WTC11 (cell line): Measurements from ENCODE around the gene TEX44. TPM values are rescaled to one million over a fixed set of nuclear protein-coding genes. Genes with fewer than 3 reads are reported as not detected.

ENCODE experiments used
- ATAC-seq: fragments of 200-7000 bp; cut with Tn5 transposase; 2 replicates; pipeline ENCODE4 v1.10.0; 2021; ENCODE audit warnings: mild to moderate bottlenecking, moderate library complexity
- CTCF ChIA-PET: fragments of 300-600 bp; sonication (Branson Sonifier 250); formaldehyde crosslinking; loops from one replicate; lab custom pipeline; 2021; ENCODE audit warnings: antibody characterized with exemption; lab: Charles Lee
- POLR2A ChIA-PET: fragments of 350-600 bp; sonication (Branson Sonifier 250); formaldehyde crosslinking; loops from one replicate; lab custom pipeline; 2021; ENCODE audit warnings: antibody characterized with exemption; lab: Charles Lee
- DNase-seq: peaks from one replicate; pipeline ENCODE4 v3.0.0; 2021; ENCODE audit warnings: low spot score
- H3K27ac Mint-ChIP-seq: 2 replicates; pipeline ENCODE4 v1.8.0; 2021; ENCODE audit warnings: mixed read lengths
- H3K27me3 Mint-ChIP-seq: 2 replicates; pipeline ENCODE4 v1.8.0; 2021; ENCODE audit warnings: low read depth, mild to moderate bottlenecking, moderate library complexity, mixed read lengths
- H3K36me3 Mint-ChIP-seq: 2 replicates; pipeline ENCODE4 v1.8.0; 2021; ENCODE audit warnings: mixed read lengths
- H3K4me1 Mint-ChIP-seq: 2 replicates; pipeline ENCODE4 v1.8.0; 2022; ENCODE audit warnings: mixed read lengths
- H3K4me3 Mint-ChIP-seq: 2 replicates; pipeline ENCODE4 v1.8.0; 2021; ENCODE audit warnings: mild to moderate bottlenecking, moderate library complexity, mixed read lengths
- H3K9me3 Mint-ChIP-seq: 2 replicates; pipeline ENCODE4 v1.8.0; 2021; ENCODE audit warnings: mixed read lengths
- CREB1 ChIP-seq: sonication (generic); formaldehyde crosslinking; IDR thresholded peaks from 2 replicates; pipeline ENCODE4 v1.8.0; 2023; ENCODE audit warnings: mild to moderate bottlenecking, missing genetic modification reagents
- CTCF ChIP-seq: fragments of 200-600 bp; IDR thresholded peaks from 2 replicates; pipeline ENCODE4 v1.8.0; 2022; ENCODE audit warnings: antibody characterized with exemption
- E2F5 ChIP-seq: sonication (generic); formaldehyde crosslinking; IDR thresholded peaks from 2 replicates; pipeline ENCODE4 v1.8.1; 2022; ENCODE audit warnings: mild to moderate bottlenecking, moderate library complexity, missing genetic modification reagents
- FOXK1 ChIP-seq: sonication (generic); formaldehyde crosslinking; IDR thresholded peaks from 2 replicates; pipeline ENCODE4 v1.8.0; 2022; ENCODE audit warnings: mild to moderate bottlenecking, moderate library complexity, missing genetic modification reagents
- FOXP4 ChIP-seq: sonication (generic); formaldehyde crosslinking; IDR thresholded peaks from 2 replicates; pipeline ENCODE4 v1.8.0; 2022; ENCODE audit warnings: mild to moderate bottlenecking, missing genetic modification reagents
- HMGXB4 ChIP-seq: sonication (generic); formaldehyde crosslinking; IDR thresholded peaks from 2 replicates; pipeline ENCODE4 v1.8.1; 2023; ENCODE audit warnings: mild to moderate bottlenecking, moderate library complexity, missing genetic modification reagents
- JUN ChIP-seq: sonication (generic); formaldehyde crosslinking; IDR thresholded peaks from 2 replicates; pipeline ENCODE4 v1.8.0; 2023; ENCODE audit warnings: mild to moderate bottlenecking, missing genetic modification reagents
- NR2C2 ChIP-seq: sonication (generic); formaldehyde crosslinking; IDR thresholded peaks from 2 replicates; pipeline ENCODE4 v1.8.0; 2022; ENCODE audit warnings: mild to moderate bottlenecking, missing genetic modification reagents
- PRDM15 ChIP-seq: sonication (generic); formaldehyde crosslinking; IDR thresholded peaks from 2 replicates; pipeline ENCODE4 v1.8.0; 2022; ENCODE audit warnings: missing genetic modification reagents
- PRRX2 ChIP-seq: fragments of 250-450 bp; sonication (Bioruptor Pico); IDR thresholded peaks from 2 replicates; pipeline ENCODE4 v1.8.0; 2021; ENCODE audit warnings: mild to moderate bottlenecking
- ZBTB21 ChIP-seq: sonication (generic); formaldehyde crosslinking; IDR thresholded peaks from 2 replicates; pipeline ENCODE4 v1.8.1; 2023; ENCODE audit warnings: mild to moderate bottlenecking, missing genetic modification reagents, borderline replicate concordance
- ZNF121 ChIP-seq: sonication (generic); formaldehyde crosslinking; IDR thresholded peaks from 2 replicates; pipeline ENCODE4 v1.8.0; 2023; ENCODE audit warnings: missing genetic modification reagents
- ZNF219 ChIP-seq: sonication (generic); formaldehyde crosslinking; IDR thresholded peaks from 2 replicates; pipeline ENCODE4 v1.8.0; 2023; ENCODE audit warnings: missing genetic modification reagents, mild to moderate bottlenecking, borderline replicate concordance
- ZNF263 ChIP-seq: sonication (generic); formaldehyde crosslinking; IDR thresholded peaks from 2 replicates; pipeline ENCODE4 v1.8.1; 2022; ENCODE audit warnings: low read depth, mild to moderate bottlenecking, moderate library complexity, missing genetic modification reagents
- ZNF423 ChIP-seq: fragments of 250-450 bp; sonication (Bioruptor Pico); IDR thresholded peaks from 2 replicates; pipeline ENCODE4 v2.1.2; 2022; ENCODE audit warnings: mild to moderate bottlenecking, moderate library complexity
- total RNA-seq: library from RNA; stranded (reverse); gene quantifications from 3 replicates; pipeline ENCODE4 v1.2.3, GENCODE V29; 2021
- TF ChIP-seq, protein P1 (sequence below): fragments of 250-450 bp; sonication (Bioruptor Pico); IDR thresholded peaks from 2 replicates; pipeline ENCODE4 v1.9.0; 2021; ENCODE audit warnings: moderate library complexity, mild to moderate bottlenecking, inconsistent platforms, borderline replicate concordance
- TF ChIP-seq, protein P2 (sequence below): sonication (generic); formaldehyde crosslinking; IDR thresholded peaks from 2 replicates; pipeline ENCODE4 v1.8.0; 2023; ENCODE audit warnings: missing genetic modification reagents
- TF ChIP-seq, protein P3 (sequence below): sonication (generic); formaldehyde crosslinking; IDR thresholded peaks from 2 replicates; pipeline ENCODE4 v1.8.1; 2023; ENCODE audit warnings: mild to moderate bottlenecking, missing genetic modification reagents, moderate library complexity

TEX44 gene
- total RNA-seq, 1 experiment from 2014 or later = not detected

DNA sequence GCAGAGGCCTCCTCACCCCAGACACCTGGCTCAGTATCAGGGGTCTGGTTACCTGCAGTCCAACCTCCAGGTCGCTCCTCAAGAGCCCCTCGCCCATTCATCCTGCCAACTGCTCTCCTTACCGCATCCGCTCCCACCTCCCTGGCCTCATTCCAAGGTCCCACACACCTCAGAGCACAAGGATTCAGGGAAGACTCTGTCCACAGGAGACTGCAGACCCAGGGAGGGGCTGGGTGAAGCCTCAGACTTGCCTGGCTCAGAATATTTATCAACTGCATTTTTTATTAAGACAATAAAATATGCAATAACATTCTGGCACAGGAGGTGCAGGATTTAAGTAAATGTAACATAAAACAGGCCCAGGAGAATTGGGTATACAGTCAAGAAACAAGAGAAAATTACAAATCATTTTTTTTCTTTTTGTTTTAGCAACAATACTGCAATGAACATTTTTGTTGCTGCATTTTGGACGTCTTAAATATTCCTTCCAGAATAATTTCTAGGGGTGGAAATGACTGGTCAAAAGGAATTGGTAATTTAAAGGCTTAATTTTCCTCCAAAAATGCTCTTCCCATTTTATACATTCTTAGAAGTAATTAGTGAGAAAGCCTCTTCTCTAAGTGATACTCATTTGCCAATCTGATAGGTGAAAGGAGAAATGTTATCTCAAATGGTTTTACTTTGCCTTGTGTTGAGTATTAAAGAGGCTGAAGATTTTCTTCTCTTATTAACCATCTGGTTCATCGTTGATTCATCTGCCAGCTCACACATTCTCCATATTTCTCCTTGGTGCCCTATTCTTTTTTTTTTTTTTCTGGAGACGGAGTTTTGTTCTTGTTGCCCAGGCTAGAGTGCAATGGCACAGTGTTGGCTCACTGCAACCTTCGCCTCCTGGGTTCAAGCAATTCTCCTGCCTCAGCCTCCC lies 42.5 kb downstream of the TEX44 start (continued):
- TF ChIP-seq E2F5 (CRISPR knock-in tag) = no peak
- no peak for TF ChIP-seq FOXK1 (CRISPR knock-in tag)
- no peak for TF ChIP-seq ZNF219 (CRISPR knock-in tag)
- no peak for TF ChIP-seq JUN (CRISPR knock-in tag)
- TF ChIP-seq, protein P1, sequence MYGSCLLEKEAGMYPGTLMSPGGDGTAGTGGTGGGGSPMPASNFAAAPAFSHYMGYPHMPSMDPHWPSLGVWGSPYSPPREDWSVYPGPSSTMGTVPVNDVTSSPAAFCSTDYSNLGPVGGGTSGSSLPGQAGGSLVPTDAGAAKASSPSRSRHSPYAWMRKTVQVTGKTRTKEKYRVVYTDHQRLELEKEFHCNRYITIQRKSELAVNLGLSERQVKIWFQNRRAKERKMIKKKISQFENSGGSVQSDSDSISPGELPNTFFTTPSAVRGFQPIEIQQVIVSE (CRISPR knock-in tag) = no peak
- TF ChIP-seq, protein P2, sequence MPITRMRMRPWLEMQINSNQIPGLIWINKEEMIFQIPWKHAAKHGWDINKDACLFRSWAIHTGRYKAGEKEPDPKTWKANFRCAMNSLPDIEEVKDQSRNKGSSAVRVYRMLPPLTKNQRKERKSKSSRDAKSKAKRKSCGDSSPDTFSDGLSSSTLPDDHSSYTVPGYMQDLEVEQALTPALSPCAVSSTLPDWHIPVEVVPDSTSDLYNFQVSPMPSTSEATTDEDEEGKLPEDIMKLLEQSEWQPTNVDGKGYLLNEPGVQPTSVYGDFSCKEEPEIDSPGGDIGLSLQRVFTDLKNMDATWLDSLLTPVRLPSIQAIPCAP (CRISPR knock-in tag) = no peak
- TF ChIP-seq PRDM15 = no peak
- no peak for TF ChIP-seq ZNF423 (CRISPR knock-in tag)
- TF ChIP-seq ZNF263 = no peak
- no peak for TF ChIP-seq HMGXB4 (CRISPR knock-in tag)
- TF ChIP-seq CTCF = no peak
- no peak for TF ChIP-seq CREB1
- TF ChIP-seq ZBTB21 = no peak
- TF ChIP-seq PRRX2 (CRISPR knock-in tag) = no peak
- TF ChIP-seq, all 79 proteins: peak for 0

GRCh38 chr2:231640241-231640640 lies 47.6 kb downstream of the TEX44 start:
- H3K27me3 Mint-ChIP-seq = 0 out of 2 replicates have a peak, but pooled peaks cover 3% of the 10 kb centered on the region
- ATAC-seq = no peak
- peaks cover 15% of the 10 kb centered on the region for H3K4me1 Mint-ChIP-seq
- DNase-seq = no peak
- no peak overlapping the region for H3K27ac Mint-ChIP-seq
- POLR2A ChIA-PET = no interaction called here
- no peak overlapping the region for H3K4me3 Mint-ChIP-seq
- CTCF ChIA-PET = no interaction called here
- no peaks in the 10 kb centered on the region for H3K9me3 Mint-ChIP-seq
- H3K36me3 Mint-ChIP-seq = no peaks in the 10 kb centered on the region
- no peak for TF ChIP-seq NR2C2 (CRISPR knock-in tag)
- no peak for TF ChIP-seq E2F5 (CRISPR knock-in tag)
- TF ChIP-seq ZNF263 = no peak
- no peak for TF ChIP-seq FOXP4 (CRISPR knock-in tag)
- no peak for TF ChIP-seq ZBTB21
- TF ChIP-seq, protein P3, sequence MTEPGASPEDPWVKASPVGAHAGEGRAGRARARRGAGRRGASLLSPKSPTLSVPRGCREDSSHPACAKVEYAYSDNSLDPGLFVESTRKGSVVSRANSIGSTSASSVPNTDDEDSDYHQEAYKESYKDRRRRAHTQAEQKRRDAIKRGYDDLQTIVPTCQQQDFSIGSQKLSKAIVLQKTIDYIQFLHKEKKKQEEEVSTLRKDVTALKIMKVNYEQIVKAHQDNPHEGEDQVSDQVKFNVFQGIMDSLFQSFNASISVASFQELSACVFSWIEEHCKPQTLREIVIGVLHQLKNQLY (CRISPR knock-in tag) = no peak
- no peak for TF ChIP-seq ZNF121 (CRISPR knock-in tag)
